Inflammatory macrophage (primary cell): ENCODE measurements around the gene CNPY3.
"Not testable (repeated sequence)": the region's sequence is repeated elsewhere in the genome, so short reads cannot be mapped to it uniquely, and the experiment has no call there.

Source experiments
- DNase-seq, 2 donors: peaks; one replicate each; pipeline ENCODE4 v3.0.0-alpha.2; 2020 to 2022

Gene CNPY3

GRCh38 chr6:42915732-42916131 is 13.5 kb upstream of the CNPY3 start, which contains the start of gene PTCRA:
Gene PTCRA, plus strand, starts transcription at chr6:42916053. Its CDS starts 17 bp downstream, at chr6:42916070.
- no peak for DNase-seq

- DNase-seq: no peak
Observed at GRCh38 chr6:42916288-42916687, 13.0 kb upstream of the CNPY3 start.

- no peak for DNase-seq
Observed at GRCh38 chr6:42921801-42922200, 7.5 kb upstream of the CNPY3 start.

GRCh38 chr6:42923666-42924065 is 5.6 kb upstream of the CNPY3 start:
- peak; percentile 70 to 84 for DNase-seq

- no peak for DNase-seq
Observed at GRCh38 chr6:42925248-42925857, 3.9 kb upstream of the CNPY3 start.

- DNase-seq: peak; percentile 91 to 94
Observed at GRCh38 chr6:42929821-42930360, 611 bp downstream of the CNPY3 start.

- no peak for DNase-seq
Observed at GRCh38 chr6:42932412-42932811, 3.1 kb downstream of the CNPY3 start.

GRCh38 chr6:42933205-42933604 is 3.9 kb downstream of the CNPY3 start:
- DNase-seq: peak; percentile 66 to 80

GRCh38 chr6:42935322-42935721 is 6.0 kb downstream of the CNPY3 start:
- DNase-seq: no peak

GRCh38 chr6:42936398-42936797 is 7.1 kb downstream of the CNPY3 start:
- no peak for DNase-seq

GRCh38 chr6:42937548-42938427 is 8.5 kb downstream of the CNPY3 start:
- no peak for DNase-seq

GRCh38 chr6:42938428-42938796 is 9.1 kb downstream of the CNPY3 start:
- DNase-seq: no peak

- DNase-seq: no peak
Observed at GRCh38 chr6:42938987-42939809, 9.9 kb downstream of the CNPY3 start.

- DNase-seq: no peak
Observed at GRCh38 chr6:42939810-42940167, 10.5 kb downstream of the CNPY3 start.

- no peak for DNase-seq
Observed at GRCh38 chr6:42940493-42941045, 11.3 kb downstream of the CNPY3 start.

GRCh38 chr6:42941356-42941755 is 12.1 kb downstream of the CNPY3 start:
- DNase-seq: not testable (repeated sequence)

GRCh38 chr6:42942444-42942843 is 13.2 kb downstream of the CNPY3 start:
- no peak for DNase-seq

- DNase-seq: no peak
Observed at GRCh38 chr6:42947950-42948349, 18.7 kb downstream of the CNPY3 start.

GRCh38 chr6:42952389-42952788 is 23.1 kb downstream of the CNPY3 start:
- no peak for DNase-seq

- DNase-seq: not testable (repeated sequence)
Observed at GRCh38 chr6:42954405-42954804, 25.1 kb downstream of the CNPY3 start.

GRCh38 chr6:42958125-42958524 is 28.8 kb downstream of the CNPY3 start:
- no peak for DNase-seq

- DNase-seq: no peak
Observed at GRCh38 chr6:42959917-42960242, 30.6 kb downstream of the CNPY3 start.
